Urinary bladder (tissue), 2 donors: ENCODE results near the gene SCN4A. TPM values are rescaled to one million over a fixed set of nuclear protein-coding genes. Genes with fewer than 3 reads are reported as not detected.

Experiments used
- polyA plus RNA-seq: library from polyadenylated mRNA; stranded (reverse); fragments of 200-250 nt; gene quantifications from one replicate; pipeline ENCODE4 v1.2.3, GENCODE V29; 2013
- small RNA-seq: library from RNA; depleted of rRNA; stranded (forward); fragments of <200 nt; gene quantifications from one replicate; pipeline ENCODE3, GENCODE V24; 2014
- total RNA-seq: library from RNA; depleted of rRNA; stranded (reverse); fragments of >200 nt; gene quantifications from one replicate; pipeline ENCODE4 v1.2.3, GENCODE V29; 2014
- donor health status: healthy.

Gene SCN4A
- total and polyA plus RNA-seq, 2 donors, result 0.65 to 1.6 TPM

Small RNA genes lying within 50 kb of the gene (small RNA-seq; reads per million reads assigned to genes)
- gene AC127029.1 (not detected), gene GH1 (not detected)

Other genes starting within 250 kb of the SCN4A start
- 41.7 TPM for gene STRADA, start 231.1 kb downstream of the SCN4A start, total RNA-seq
- 24.9 TPM for gene STRADA, start 231.1 kb downstream of the SCN4A start, polyA plus RNA-seq
- gene CCDC47, start 199.3 kb downstream of the SCN4A start, total RNA-seq, result 63.6 TPM
- gene CCDC47, start 199.3 kb downstream of the SCN4A start, polyA plus RNA-seq, result 53.8 TPM
- gene DDX42, start 198.7 kb downstream of the SCN4A start, total RNA-seq, result 138 TPM
- gene DDX42, start 198.7 kb downstream of the SCN4A start, polyA plus RNA-seq, result 67.3 TPM
- gene PSMC5, start 145.5 kb downstream of the SCN4A start, total RNA-seq, result 25.2 TPM
- 183 TPM for gene PSMC5, start 145.5 kb downstream of the SCN4A start, polyA plus RNA-seq
- 27.1 TPM for gene FTSJ3, start 145.3 kb downstream of the SCN4A start, total RNA-seq
- 38.0 TPM for gene FTSJ3, start 145.3 kb downstream of the SCN4A start, polyA plus RNA-seq
- 58.1 TPM for gene SMARCD2, start 130.2 kb downstream of the SCN4A start, total RNA-seq
- gene SMARCD2, start 130.2 kb downstream of the SCN4A start, polyA plus RNA-seq, result 95.0 TPM
- not detected for gene CSH2, start 99.2 kb downstream of the SCN4A start, total RNA-seq
- not detected for gene CSH2, start 99.2 kb downstream of the SCN4A start, polyA plus RNA-seq
- gene GH2, start 91.0 kb downstream of the SCN4A start, total RNA-seq, result not detected
- not detected for gene GH2, start 91.0 kb downstream of the SCN4A start, polyA plus RNA-seq
- gene CSH1, start 76.3 kb downstream of the SCN4A start, total RNA-seq, result 0.42 TPM
- not detected for gene CSH1, start 76.3 kb downstream of the SCN4A start, polyA plus RNA-seq
- gene CSHL1, start 61.7 kb downstream of the SCN4A start, total RNA-seq, result not detected
- not detected for gene CSHL1, start 61.7 kb downstream of the SCN4A start, polyA plus RNA-seq
- not detected for gene GH1, start 54.1 kb downstream of the SCN4A start, total RNA-seq
- gene GH1, start 54.1 kb downstream of the SCN4A start, polyA plus RNA-seq, result 0.11 TPM
- 1.3 TPM for gene CD79B, start 40.6 kb downstream of the SCN4A start, total RNA-seq
- gene CD79B, start 40.6 kb downstream of the SCN4A start, polyA plus RNA-seq, result 7.2 TPM
- 0.42 TPM for gene PRR29, start 25.4 kb upstream of the SCN4A start, total RNA-seq
- gene PRR29, start 25.4 kb upstream of the SCN4A start, polyA plus RNA-seq, result 0.34 TPM
- 29.0 TPM for gene ICAM2, start 47.7 kb upstream of the SCN4A start, total RNA-seq
- 38.3 TPM for gene ICAM2, start 47.7 kb upstream of the SCN4A start, polyA plus RNA-seq
- 10.0 TPM for gene ERN1, start 157.2 kb upstream of the SCN4A start, total RNA-seq
- 9.1 TPM for gene ERN1, start 157.2 kb upstream of the SCN4A start, polyA plus RNA-seq